Measurements from ENCODE around the gene USP6NL.

USP6NL gene

GRCh38 chr10:11611248-11612020 lies at the start of gene USP6NL:
Gene USP6NL, minus strand, starts transcription at chr10:11611650. Its CDS starts 14,016 bp downstream, at chr10:11597634.
- TF ChIP-seq EZH2phosphoT487 (IDR thresholded peaks at IDR 0.05; ENCODE audit: low read depth) = no peak
- no peak for TF ChIP-seq CTCF (IDR thresholded peaks at IDR 0.05; ENCODE audit: low read depth, low read length)

GRCh38 chr10:11658801-11659368 lies 47.4 kb upstream of the USP6NL start:
- TF ChIP-seq EZH2phosphoT487 (IDR thresholded peaks at IDR 0.05; ENCODE audit: low read depth) (no peak), CTCF (IDR thresholded peaks at IDR 0.05; ENCODE audit: low read depth, low read length) (no peak)
- Histone ChIP-seq H3K9ac (ENCODE audit: low read length) (no peak overlapping the region), H2AFZ (ENCODE audit: low read depth, low read length) (no peak overlapping the region), H3K79me2 (ENCODE audit: low read length) (no peaks in the 10 kb centered on the region), H3K4me2 (ENCODE audit: low read length) (no peak overlapping the region), H3K4me3 (ENCODE audit: low read length) (no peak overlapping the region), H3K27me3 (ENCODE audit: low read depth, low read length) (peaks cover 11% of the 10 kb centered on the region), H3K27ac (ENCODE audit: low read length) (no peak overlapping the region), H3K4me1 (ENCODE audit: low read length) (peaks cover 10% of the 10 kb centered on the region), H3K36me3 (replicated peaks; ENCODE audit: low read depth, low read length) (no peaks in the 10 kb centered on the region), H4K20me1 (ENCODE audit: insufficient read depth, low read length) (no peaks in the 10 kb centered on the region), H3K9me3 (ENCODE audit: insufficient read depth, low read length) (no peaks in the 10 kb centered on the region)

More at GRCh38 chr10:11611248-11612020, at the start of gene USP6NL:
- peak within 1 kb of the TSS; percentile 73; the same call in 1 of the 2 replicates for H2AFZ ChIP-seq (ENCODE audit: low read depth, low read length)
- no peaks in the 10 kb centered on the region for H3K36me3 ChIP-seq (replicated peaks; ENCODE audit: low read depth, low read length)
- peaks cover 44% of the 10 kb centered on the region for H3K4me1 ChIP-seq (ENCODE audit: low read length)
- H3K9ac ChIP-seq (ENCODE audit: low read length) = peak within 1 kb of the TSS; percentile 84
- H3K27ac ChIP-seq (ENCODE audit: low read length) = peak within 1 kb of the TSS; percentile 55
- peaks cover 42% of the 10 kb centered on the region for H3K79me2 ChIP-seq (ENCODE audit: low read length)
- peak within 1 kb of the TSS; percentile 91 for H3K4me2 ChIP-seq (ENCODE audit: low read length)
- no peaks in the 10 kb centered on the region for H3K9me3 ChIP-seq (ENCODE audit: insufficient read depth, low read length)
- no peaks in the 10 kb centered on the region for H3K27me3 ChIP-seq (ENCODE audit: low read depth, low read length)
- peak within 1 kb of the TSS; percentile 98 for H3K4me3 ChIP-seq (ENCODE audit: low read length)
- H4K20me1 ChIP-seq (ENCODE audit: insufficient read depth, low read length) = 0 out of 2 replicates have a peak, but pooled peaks cover 8% of the 10 kb centered on the region

- Histone ChIP-seq H2AFZ (ENCODE audit: low read depth, low read length) (no peak overlapping the region), H3K79me2 (ENCODE audit: low read length) (no peaks in the 10 kb centered on the region), H3K9ac (ENCODE audit: low read length) (no peak overlapping the region), H3K4me1 (ENCODE audit: low read length) (0 out of 2 replicates have a peak, but pooled peaks cover 3% of the 10 kb centered on the region), H3K4me3 (ENCODE audit: low read length) (no peak overlapping the region), H3K27ac (ENCODE audit: low read length) (no peak overlapping the region), H3K36me3 (replicated peaks; ENCODE audit: low read depth, low read length) (no peaks in the 10 kb centered on the region), H3K27me3 (ENCODE audit: low read depth, low read length) (peaks cover 13% of the 10 kb centered on the region; the same call in 1 of the 2 replicates), H3K4me2 (ENCODE audit: low read length) (no peak overlapping the region), H4K20me1 (ENCODE audit: insufficient read depth, low read length) (no peaks in the 10 kb centered on the region), H3K9me3 (ENCODE audit: insufficient read depth, low read length) (no peaks in the 10 kb centered on the region)
- TF ChIP-seq EZH2phosphoT487 (IDR thresholded peaks at IDR 0.05; ENCODE audit: low read depth) = no peak
- no peak for TF ChIP-seq CTCF (IDR thresholded peaks at IDR 0.05; ENCODE audit: low read depth, low read length)
Measured at GRCh38 chr10:11655836-11656235, 44.4 kb upstream of the USP6NL start.

- Histone ChIP-seq H4K20me1 (ENCODE audit: insufficient read depth, low read length) (no peaks in the 10 kb centered on the region), H3K4me3 (ENCODE audit: low read length) (no peak overlapping the region), H3K79me2 (ENCODE audit: low read length) (no peaks in the 10 kb centered on the region), H2AFZ (ENCODE audit: low read depth, low read length) (no peak overlapping the region), H3K36me3 (replicated peaks; ENCODE audit: low read depth, low read length) (no peaks in the 10 kb centered on the region), H3K27me3 (ENCODE audit: low read depth, low read length) (peaks cover 7% of the 10 kb centered on the region; the same call in 1 of the 2 replicates), H3K4me1 (ENCODE audit: low read length) (0 out of 2 replicates have a peak, but pooled peaks cover 3% of the 10 kb centered on the region), H3K9me3 (ENCODE audit: insufficient read depth, low read length) (no peaks in the 10 kb centered on the region), H3K9ac (ENCODE audit: low read length) (no peak overlapping the region), H3K4me2 (ENCODE audit: low read length) (no peak overlapping the region), H3K27ac (ENCODE audit: low read length) (no peak overlapping the region)
- no peak for TF ChIP-seq CTCF (IDR thresholded peaks at IDR 0.05; ENCODE audit: low read depth, low read length)
- no peak for TF ChIP-seq EZH2phosphoT487 (IDR thresholded peaks at IDR 0.05; ENCODE audit: low read depth)
Measured at GRCh38 chr10:11654659-11655058, 43.2 kb upstream of the USP6NL start.
